IMR-90 (cell line): Measurements from ENCODE around the gene STIM1. TPM values are rescaled to one million over a fixed set of nuclear protein-coding genes. Genes with fewer than 3 reads are reported as not detected.

Experiments
- ATAC-seq: fragments of 200-7000 bp; cut with Tn5 transposase; 2 replicates; pipeline ENCODE4 v1.9.1; 2020; ENCODE audit warnings: low read depth, mild to moderate bottlenecking, moderate library complexity
- BruUV-seq: library from RNA; stranded (reverse); fragments of 400-500 nt; replicated peaks from 2 replicates; lab custom pipeline; 2021; lab: Mats Ljungman, UMichigan
- CTCF ChIA-PET: fragments of 300-600 bp; formaldehyde crosslinking; extraction: SDS; loops from one replicate; lab custom pipeline; 2021; ENCODE audit warnings: antibody characterized with exemption; lab: Yijun Ruan, JAX
- POLR2A ChIA-PET: fragments of 300-600 bp; sonication (Branson Sonifier 250); formaldehyde crosslinking; loops from one replicate; lab custom pipeline; 2022; ENCODE audit warnings: antibody characterized with exemption; ENCODE audit not compliant: unreplicated experiment; lab: Charles Lee
- DNase-seq: peaks from one replicate; pipeline ENCODE4 v3.0.0; 2013
- H2AFZ ChIP-seq: replicated peaks from 2 replicates; pipeline ENCODE3; 2013; ENCODE audit warnings: low read length, mild to moderate bottlenecking; ENCODE audit not compliant: poor library complexity
- H2AK5ac ChIP-seq: 2 replicates; pipeline ENCODE4 v1.6.1; 2013; ENCODE audit warnings: low read depth, low read length, inconsistent platforms
- H2AK9ac ChIP-seq: replicated peaks from 2 replicates; pipeline ENCODE3; 2013; ENCODE audit warnings: mild to moderate bottlenecking, low read depth, low read length, moderate library complexity; ENCODE audit not compliant: poor library complexity
- H2BK120ac ChIP-seq: 2 replicates; pipeline ENCODE4 v1.6.1; 2013; ENCODE audit warnings: low read depth, low read length, inconsistent platforms
- H2BK15ac ChIP-seq: 3 replicates; pipeline ENCODE4 v1.6.1; 2013; ENCODE audit warnings: low read depth, low read length, inconsistent platforms
- H2BK20ac ChIP-seq: 2 replicates; pipeline ENCODE4 v1.6.1; 2013; ENCODE audit warnings: low read depth, mild to moderate bottlenecking, inconsistent platforms, low read length, moderate library complexity
- H2BK5ac ChIP-seq: 2 replicates; pipeline ENCODE4 v1.6.1; 2013; ENCODE audit warnings: mild to moderate bottlenecking, low read depth, low read length, inconsistent platforms; ENCODE audit not compliant: poor library complexity, severe bottlenecking
- H3K14ac ChIP-seq: replicated peaks from 2 replicates; pipeline ENCODE4 v1.6.1; 2013; ENCODE audit warnings: low read depth, low read length, inconsistent platforms
- H3K18ac ChIP-seq: 2 replicates; pipeline ENCODE4 v1.6.1; 2013; ENCODE audit warnings: low read depth, low read length, control low read depth
- H3K23ac ChIP-seq: 2 replicates; pipeline ENCODE4 v1.6.1; 2013; ENCODE audit warnings: low read depth, low read length, inconsistent platforms
- H3K27ac ChIP-seq: 2 replicates; pipeline ENCODE4 v1.5.1; 2013; ENCODE audit warnings: mild to moderate bottlenecking, control low read depth, low read length; ENCODE audit not compliant: insufficient read depth
- H3K27me3 ChIP-seq: 2 replicates; pipeline ENCODE4 v1.6.1; 2013; ENCODE audit warnings: low read length; ENCODE audit not compliant: control insufficient read depth, insufficient read depth
- H3K36me3 ChIP-seq: 2 replicates; pipeline ENCODE4 v1.6.1; 2013; ENCODE audit warnings: low read length, mixed read lengths; ENCODE audit not compliant: control insufficient read depth, insufficient read depth
- H3K4ac ChIP-seq: 2 replicates; pipeline ENCODE4 v1.6.1; 2013; ENCODE audit warnings: low read depth, low read length, inconsistent platforms
- H3K4me1 ChIP-seq: 2 replicates; pipeline ENCODE4 v1.6.1; 2013; ENCODE audit warnings: low read length, mixed read lengths; ENCODE audit not compliant: control insufficient read depth, insufficient read depth
- H3K4me2 ChIP-seq: 2 replicates; pipeline ENCODE4 v1.6.1; 2013; ENCODE audit warnings: low read depth, mild to moderate bottlenecking, control low read depth, low read length, moderate library complexity
- H3K4me3 ChIP-seq: 2 replicates; pipeline ENCODE4 v1.5.1; 2013; ENCODE audit warnings: low read depth, mild to moderate bottlenecking, control low read depth, low read length, moderate library complexity; ENCODE audit not compliant: insufficient read depth
- H3K56ac ChIP-seq: 2 replicates; pipeline ENCODE4 v1.6.1; 2013; ENCODE audit warnings: low read length, inconsistent platforms; ENCODE audit not compliant: insufficient read depth; ENCODE audit errors: extremely low read depth
- H3K79me1 ChIP-seq, 2 experiments: 2 replicates each; pipeline ENCODE4 v1.6.1; 2013; ENCODE audit warnings: low read length in 2 of 2, inconsistent platforms in 1 of 2, low read depth in 1 of 2
- H3K9ac ChIP-seq: 2 replicates; pipeline ENCODE4 v1.6.1; 2013; ENCODE audit warnings: low read depth, low read length, control low read depth
- H3K9me1 ChIP-seq: 2 replicates; pipeline ENCODE4 v1.6.1; 2013; ENCODE audit warnings: low read length, inconsistent platforms; ENCODE audit not compliant: insufficient read depth
- H3K9me3 ChIP-seq: 2 replicates; pipeline ENCODE4 v1.6.1; 2013; ENCODE audit warnings: low read length; ENCODE audit not compliant: control insufficient read depth, insufficient read depth
- H4K20me1 ChIP-seq: 2 replicates; pipeline ENCODE4 v1.6.1; 2013; ENCODE audit warnings: low read length, inconsistent platforms; ENCODE audit not compliant: insufficient read depth
- H4K5ac ChIP-seq: 2 replicates; pipeline ENCODE4 v1.6.1; 2013; ENCODE audit warnings: mild to moderate bottlenecking, low read depth, low read length, control low read depth
- H4K8ac ChIP-seq, 2 experiments: 2 replicates each; pipeline ENCODE4 v1.6.1; 2013; ENCODE audit warnings: low read depth in 2 of 2, low read length in 2 of 2, control low read depth in 1 of 2, inconsistent platforms in 1 of 2
- H4K91ac ChIP-seq: 2 replicates; pipeline ENCODE4 v1.6.1; 2013; ENCODE audit warnings: low read depth, low read length, inconsistent platforms; ENCODE audit not compliant: insufficient read depth
- RAD21 ChIP-seq: IDR thresholded peaks from 2 replicates; pipeline ENCODE4 v1.6.1; 2012; ENCODE audit warnings: low read length, improper control_type of control experiment
- WGBS, 2 experiments: methylation state at CpG; one replicate each; pipeline versions ENCODE4 v1.1.5 to v1.1.7; 2013; ENCODE audit warnings: missing lambda C conversion rate in 2 of 2; ENCODE audit not compliant: insufficient read length in 1 of 2; ENCODE audit errors: extremely low coverage in 2 of 2; 5-methylcytosine and 5-hydroxymethylcytosine counted together
- dilution Hi-C: fragments of 300-500 bp; cut with HindIII; formaldehyde crosslinking; loops from one replicate; pipeline ENCODE4 v1.14.3; 2018; ENCODE audit warnings: low sequenced_read_pairs; ENCODE audit not compliant: unreplicated experiment
- in situ Hi-C: fragments of 300-500 bp; cut with MboI; formaldehyde crosslinking; loops from 3 replicates; pipeline ENCODE4 v1.14.3; 2019; ENCODE audit warnings: low sequenced_read_pairs, inconsistent platforms, mixed read lengths
- intact Hi-C: fragments of 100-400 bp; cut with micrococcal nuclease; formaldehyde crosslinking; loops from 2 replicates; pipeline ENCODE4 v1.10.0; 2022
- polyA plus RNA-seq, 3 experiments: library from polyadenylated mRNA; depleted of rRNA; stranded (reverse); fragments of >200 nt; gene quantifications; 2 replicates each; pipeline ENCODE4 v1.2.3, GENCODE V29; 2012; ENCODE audit warnings: low replicate concordance in 1 of 3
- total RNA-seq: library from RNA; depleted of rRNA; stranded (reverse); fragments of >200 nt; gene quantifications from 2 replicates; pipeline ENCODE4 v1.2.3, GENCODE V29; 2012

The STIM1 gene
- total and polyA plus RNA-seq, 2 of the 4 experiments (the other 2 are of a cell fraction), result 17.9 to 23.0 TPM

DNA sequence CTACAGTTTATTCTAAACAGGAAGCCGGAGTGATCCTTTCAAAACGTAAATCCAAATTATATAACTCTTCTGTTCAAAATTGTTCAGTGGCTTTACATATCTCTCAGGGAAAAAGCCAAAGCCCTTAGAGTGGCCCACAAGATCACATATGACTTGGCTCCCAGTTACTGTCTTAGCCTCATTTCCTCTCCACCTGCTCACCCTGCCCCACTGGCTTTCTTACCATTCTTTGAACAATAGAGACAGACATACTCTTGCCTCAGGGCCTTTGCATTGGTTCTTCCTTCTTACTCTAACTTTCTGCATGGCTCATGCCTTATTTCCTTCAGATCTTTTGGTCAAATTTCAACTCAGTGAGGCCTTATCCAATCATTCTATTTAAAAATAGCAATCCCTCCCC, 52.1 kb downstream of the STIM1 start:
- H3K4ac ChIP-seq, result no peak overlapping the region
- no peak for TF ChIP-seq RAD21
- H2AK9ac ChIP-seq, result no peak overlapping the region
- ChIA-PET POLR2A (no interaction called here), CTCF (no interaction called here)
- no peak overlapping the region for H3K9ac ChIP-seq
- H3K27ac ChIP-seq, result no peak overlapping the region
- no peak overlapping the region for H3K18ac ChIP-seq
- H4K5ac ChIP-seq, result no peak overlapping the region
- ATAC-seq, result no peak
- no peak for DNase-seq
- H2AK5ac ChIP-seq, result no peak overlapping the region
- intact Hi-C loops, result loop anchor here (5.0 kb wide), 1 partner anchor 55 kb away; no protein-coding TSS in a partner anchor
- no peak overlapping the region for H3K4me2 ChIP-seq
- peaks cover 12% of the 10 kb centered on the region for H3K4me1 ChIP-seq
- no peaks in the 10 kb centered on the region for H3K36me3 ChIP-seq
- H4K8ac ChIP-seq, result no peak overlapping the region
- no peaks in the 10 kb centered on the region; the same call in 1 of the 2 replicates for H4K20me1 ChIP-seq
- H2BK120ac ChIP-seq, result no peak overlapping the region
- no peak overlapping the region for H4K91ac ChIP-seq
- H3K9me3 ChIP-seq, result no peaks in the 10 kb centered on the region
- no peak overlapping the region for H3K56ac ChIP-seq
- BruUV-seq, result no TSS peak
- dilution Hi-C loops, result no loop called here
- WGBS, 2 experiments, result 60% methylated on average over 1 of the region's 2 CpGs; no CpG with 5 or more reads in 1 of the 2 experiments
- H2BK5ac ChIP-seq, result no peak overlapping the region
- H3K79me1 ChIP-seq, result peaks cover 11 to 39% of the 10 kb centered on the region in 2 experiments; a peak in 3 of 4 replicates
- H3K27me3 ChIP-seq, result no peaks in the 10 kb centered on the region
- H2BK15ac ChIP-seq, result no peak overlapping the region
- no peak overlapping the region for H3K23ac ChIP-seq
- in situ Hi-C loops, result no loop called here
- H2AFZ ChIP-seq, result no peak overlapping the region
- no peak overlapping the region for H3K14ac ChIP-seq
- H2BK20ac ChIP-seq, result no peak overlapping the region
- no peak overlapping the region for H3K4me3 ChIP-seq
- peaks cover 17% of the 10 kb centered on the region for H3K9me1 ChIP-seq
